ENCODE measurements around the gene SYMPK.

DNA sequence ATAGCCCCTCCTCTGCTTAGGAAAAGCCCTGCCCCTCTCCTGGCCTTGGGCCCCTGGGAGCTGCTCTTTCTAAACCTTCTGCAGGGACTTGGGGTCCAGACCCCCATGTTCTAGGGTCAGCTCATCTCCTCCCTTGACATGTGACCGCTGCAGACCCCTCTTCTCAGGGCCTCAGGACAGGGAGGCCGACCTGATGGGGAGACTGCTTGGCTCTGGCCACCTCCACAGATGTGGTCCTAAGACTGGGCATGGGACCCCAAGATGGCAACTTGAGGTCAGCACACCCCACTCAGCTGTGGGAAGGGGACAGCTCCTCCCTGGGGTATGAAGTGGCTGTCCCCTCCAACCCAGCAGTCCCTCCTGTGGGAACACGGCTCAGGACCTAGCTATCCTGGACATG, 90.0 kb downstream of the SYMPK start:
- TF ChIP-seq POLR2A (IDR thresholded peaks at IDR 0.05; ENCODE audit: low read depth, low read length): no peak
- no peak; the same call in 1 of the 2 replicates for TF ChIP-seq POLR2AphosphoS5 (IDR thresholded peaks at IDR 0.05; ENCODE audit: low read depth, low read length)
- no peak for TF ChIP-seq TAF1 (IDR thresholded peaks at IDR 0.05; ENCODE audit: borderline replicate concordance, low read depth, low read length)

Data from GM12892 (cell line).